ENCODE data around the gene LIF.
A peak's percentile ranks its signal among the peaks of the same experiment; 100 is the strongest.

The LIF gene

DNA sequence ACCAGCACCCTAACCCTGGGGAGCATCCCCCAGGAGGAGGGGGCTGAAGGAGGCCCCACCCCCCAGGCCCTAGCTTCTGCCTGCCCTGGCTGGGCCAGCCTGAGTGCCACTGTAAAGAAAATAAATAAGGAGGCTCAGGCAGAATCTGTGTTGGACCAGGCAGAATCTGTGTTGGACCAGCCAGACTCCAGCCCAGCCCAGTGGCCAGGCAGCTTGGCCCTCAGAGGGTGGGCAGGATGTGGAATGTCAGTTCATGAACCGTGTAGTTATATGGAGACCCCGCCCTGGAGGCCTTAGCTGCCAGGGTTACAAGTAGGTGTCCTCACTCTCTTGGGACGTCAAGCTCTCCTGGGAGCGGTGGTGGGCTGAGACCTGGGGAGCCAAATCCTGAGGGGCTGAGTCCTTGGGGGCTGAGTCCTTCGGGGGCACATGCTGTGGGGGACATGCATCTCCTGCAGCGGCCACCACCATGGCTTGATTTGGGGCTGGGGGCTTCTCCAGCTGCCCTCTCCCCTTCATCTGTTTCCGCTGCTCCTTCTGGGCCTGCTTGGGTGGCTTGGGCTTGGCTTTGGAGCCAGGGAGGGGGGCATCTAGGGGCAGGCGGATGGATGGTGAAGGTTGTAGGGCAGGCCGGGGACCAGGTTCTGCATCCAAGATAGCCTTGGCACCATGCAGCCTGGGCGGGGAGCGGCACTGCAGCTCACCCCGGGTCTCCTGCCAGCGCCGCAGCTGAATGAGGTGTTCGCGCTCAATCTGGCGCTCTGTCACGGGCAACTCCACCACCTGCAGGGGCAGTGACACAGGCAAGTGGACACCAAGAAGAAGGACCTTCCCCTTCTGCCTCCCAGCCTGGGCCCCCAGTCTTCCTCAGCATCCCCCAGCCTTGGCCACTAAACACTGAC is 45.8 kb upstream of the LIF start:
- H3K27ac ChIP-seq = peak overlapping the region; percentile 95
- no peak for TF ChIP-seq CTCF (conservative IDR thresholded peaks at IDR 0.05; ENCODE audit: low read depth)
- DNase-seq (ENCODE audit: low spot score) = no peak
- POLR2A ChIA-PET (ENCODE audit: low non-redundant PET) = no interaction called here
- CTCF ChIA-PET = interaction anchor here (0.6 kb wide), 1 partner anchor 666 kb away, joined by 4 read pairs; no protein-coding TSS in a partner anchor

DNA sequence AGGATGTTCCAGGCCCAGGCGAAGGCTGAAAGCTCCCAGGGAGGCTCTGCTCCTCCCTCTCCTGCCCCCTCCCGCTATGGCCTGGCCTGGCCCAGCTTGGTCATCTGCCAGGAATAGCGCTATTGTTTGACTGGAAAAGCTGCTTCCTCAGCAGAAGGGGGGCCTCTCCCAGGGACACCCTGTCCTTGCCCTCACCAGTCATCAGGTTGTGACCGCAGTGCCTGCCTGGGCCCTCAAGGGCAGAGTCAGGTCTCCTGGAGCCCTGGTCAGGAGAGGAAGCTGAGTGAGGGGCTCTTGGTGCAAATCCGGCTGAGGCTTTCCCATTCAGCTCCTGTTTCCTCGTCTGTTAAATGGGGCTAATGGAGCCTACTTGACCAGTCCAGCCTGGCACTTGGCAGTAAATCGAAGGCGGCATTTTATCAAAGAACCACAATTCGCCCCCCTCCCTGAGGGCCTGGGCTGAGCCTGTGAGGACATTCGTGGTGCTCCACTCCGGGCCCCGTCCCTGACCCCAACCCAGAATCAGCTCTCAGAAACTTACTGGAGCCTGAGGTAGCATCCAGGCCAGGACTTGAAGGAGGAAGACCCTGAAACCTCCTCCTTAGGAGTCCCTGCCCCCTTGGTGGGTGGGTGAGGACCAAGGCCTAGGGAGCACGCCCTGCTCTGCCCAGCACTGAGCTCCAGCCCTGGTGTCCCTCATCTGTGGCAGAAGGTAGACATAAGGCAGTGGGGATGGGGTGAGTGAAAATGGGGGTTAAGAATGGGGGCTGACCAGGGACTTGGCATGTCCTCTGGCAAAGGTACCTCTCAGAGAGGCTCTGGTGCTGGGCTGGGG is 44.7 kb upstream of the LIF start:
- no peak for TF ChIP-seq CTCF (conservative IDR thresholded peaks at IDR 0.05; ENCODE audit: low read depth)
- H3K27ac ChIP-seq = peak overlapping the region; percentile 95
- ChIA-PET CTCF (interaction anchor here (1.2 kb wide), 1 partner anchor 96 kb away, joined by 4 read pairs; no protein-coding TSS in a partner anchor), POLR2A (ENCODE audit: low non-redundant PET) (no interaction called here)
- peak; percentile 64 for DNase-seq (ENCODE audit: low spot score)

- CTCF ChIA-PET = interaction anchor here (0.6 to 1.3 kb wide), 3 partner anchors 63 to 97 kb away, joined by 3 to 4 read pairs (median 3); partner anchors contain the start of gene RNF215
- peak overlapping the region; percentile 95 for H3K27ac ChIP-seq
- POLR2A ChIA-PET (ENCODE audit: low non-redundant PET) = no interaction called here
- DNase-seq (ENCODE audit: low spot score) = peak; percentile 57
- no peak for TF ChIP-seq CTCF (conservative IDR thresholded peaks at IDR 0.05; ENCODE audit: low read depth)
Measured at GRCh38 chr22:30290342-30291057, 43.9 kb upstream of the LIF start.

GRCh38 chr22:30289980-30290313 is 43.4 kb upstream of the LIF start:
- TF ChIP-seq CTCF (conservative IDR thresholded peaks at IDR 0.05; ENCODE audit: low read depth) = no peak
- H3K27ac ChIP-seq = peak overlapping the region; percentile 95
- no peak for DNase-seq (ENCODE audit: low spot score)
- POLR2A ChIA-PET (ENCODE audit: low non-redundant PET) = no interaction called here
- CTCF ChIA-PET = interaction anchor here (0.6 to 1.3 kb wide), 3 partner anchors 27 to 97 kb away, joined by 3 read pairs; partner anchors contain the start of gene RNF215

- DNase-seq (ENCODE audit: low spot score) = peak; percentile 98
- ChIA-PET CTCF (interaction anchor here (0.6 to 1.8 kb wide), 7 partner anchors 26 to 160 kb away, joined by 3 to 4 read pairs (median 3); partner anchors contain the start of gene RNF215), POLR2A (ENCODE audit: low non-redundant PET) (interaction anchor here (0.6 kb wide), 1 partner anchor 87 kb away, joined by 6 read pairs; no protein-coding TSS in a partner anchor)
- peak within 1 kb of the TSS; percentile 95 for H3K27ac ChIP-seq
- TF ChIP-seq CTCF (conservative IDR thresholded peaks at IDR 0.05; ENCODE audit: low read depth) = no peak
Measured at GRCh38 chr22:30289141-30289979, 42.8 kb upstream of the LIF start, which contains the start of gene CASTOR1. TSS of gene CASTOR1 (minus strand) at chr22:30289505. CDS start at chr22:30289497, 8 bp downstream.
